Sigmoid colon (tissue), 4 donors: ENCODE results near the gene ADAM8.
"Not testable (repeated sequence)": the region's sequence is repeated elsewhere in the genome, so short reads cannot be mapped to it uniquely, and the experiment has no call there.

ENCODE experiments used
- EP300 ChIP-seq, 4 donors: sonication (generic); formaldehyde crosslinking; IDR thresholded peaks; one replicate each; pipeline ENCODE4 v1.6.1; 2017; ENCODE audit warnings: antibody characterized with exemption in 4 of 4
- POLR2A ChIP-seq, 2 donors: fragments of 450-650 bp; IDR thresholded peaks; one replicate each; pipeline ENCODE4 v1.6.1; 2016; ENCODE audit warnings: antibody characterized with exemption in 2 of 2, mild to moderate bottlenecking in 2 of 2, moderate library complexity in 2 of 2
- POLR2AphosphoS5 ChIP-seq, 4 donors: sonication (generic); formaldehyde crosslinking; IDR thresholded peaks; one replicate each; pipeline ENCODE4 v1.6.1; 2017; ENCODE audit warnings: antibody characterized with exemption in 4 of 4
- TF ChIP-seq, protein P1 (sequence below), 4 experiments: fragments of 450-650 bp in 3 of 4; fragments of 200-600 bp in 1 of 4; IDR thresholded peaks; one replicate each; pipeline ENCODE4 v1.5.1; 2016 to 2019; ENCODE audit warnings: antibody characterized with exemption in 4 of 4, mild to moderate bottlenecking in 3 of 4, moderate library complexity in 2 of 4

DNA sequence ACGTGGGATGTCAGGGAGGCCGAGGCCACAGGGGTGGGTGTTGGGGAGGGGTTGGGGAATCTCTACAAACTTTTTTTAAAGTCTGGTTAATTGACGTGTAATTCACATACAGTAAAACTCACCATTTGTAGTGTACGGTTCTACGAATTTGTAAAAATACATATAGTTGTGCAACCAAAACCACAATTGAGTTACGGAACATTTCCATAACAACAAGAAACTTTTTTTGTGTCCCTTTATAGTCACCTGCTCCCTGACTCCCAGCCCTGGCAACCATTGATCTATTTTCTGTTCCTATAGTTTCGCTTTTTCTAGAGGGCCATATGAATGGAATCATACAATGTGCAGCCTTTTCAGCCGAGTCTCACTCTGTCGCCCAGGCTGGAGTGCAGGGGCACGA lies 41.9 kb downstream of the ADAM8 start:
- TF ChIP-seq, protein P1, sequence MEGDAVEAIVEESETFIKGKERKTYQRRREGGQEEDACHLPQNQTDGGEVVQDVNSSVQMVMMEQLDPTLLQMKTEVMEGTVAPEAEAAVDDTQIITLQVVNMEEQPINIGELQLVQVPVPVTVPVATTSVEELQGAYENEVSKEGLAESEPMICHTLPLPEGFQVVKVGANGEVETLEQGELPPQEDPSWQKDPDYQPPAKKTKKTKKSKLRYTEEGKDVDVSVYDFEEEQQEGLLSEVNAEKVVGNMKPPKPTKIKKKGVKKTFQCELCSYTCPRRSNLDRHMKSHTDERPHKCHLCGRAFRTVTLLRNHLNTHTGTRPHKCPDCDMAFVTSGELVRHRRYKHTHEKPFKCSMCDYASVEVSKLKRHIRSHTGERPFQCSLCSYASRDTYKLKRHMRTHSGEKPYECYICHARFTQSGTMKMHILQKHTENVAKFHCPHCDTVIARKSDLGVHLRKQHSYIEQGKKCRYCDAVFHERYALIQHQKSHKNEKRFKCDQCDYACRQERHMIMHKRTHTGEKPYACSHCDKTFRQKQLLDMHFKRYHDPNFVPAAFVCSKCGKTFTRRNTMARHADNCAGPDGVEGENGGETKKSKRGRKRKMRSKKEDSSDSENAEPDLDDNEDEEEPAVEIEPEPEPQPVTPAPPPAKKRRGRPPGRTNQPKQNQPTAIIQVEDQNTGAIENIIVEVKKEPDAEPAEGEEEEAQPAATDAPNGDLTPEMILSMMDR (IDR thresholded peaks at IDR 0.05) = not testable (repeated sequence)
- not testable (repeated sequence) for TF ChIP-seq POLR2A, POLR2AphosphoS5, EP300 (IDR thresholded peaks at IDR 0.05)
